ENCODE results near the gene VWA3B. TPM values are rescaled to one million over a fixed set of nuclear protein-coding genes. Genes with fewer than 3 reads are reported as not detected.
"Not testable (repeated sequence)": the region's sequence is repeated elsewhere in the genome, so short reads cannot be mapped to it uniquely, and the experiment has no call there.

Gene VWA3B
- total RNA-seq, 1 donor from 2014 or later = not detected

DNA sequence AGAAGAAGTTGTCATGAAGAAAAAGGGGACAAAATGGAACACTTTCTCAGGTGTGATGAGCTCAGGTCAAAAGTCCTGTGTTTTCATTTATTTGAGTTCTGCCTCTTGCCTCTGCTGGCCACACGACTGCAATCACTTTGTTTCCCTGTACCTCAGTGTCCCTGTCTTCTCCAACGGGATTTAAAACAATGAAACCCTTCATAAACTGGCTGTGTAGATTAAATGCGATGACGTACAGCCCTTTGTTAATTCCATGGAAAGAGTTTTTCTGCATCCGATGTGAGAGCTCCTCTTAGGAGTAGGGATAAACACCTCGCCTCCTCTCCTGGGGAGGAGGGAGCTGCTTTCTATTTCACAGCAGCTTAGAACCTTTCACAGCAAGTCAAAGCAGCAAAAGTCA is 207.7 kb downstream of the VWA3B start:
- peak; percentile 10 for DNase-seq (ENCODE audit: extremely low read depth, low read depth, low spot score)

DNA sequence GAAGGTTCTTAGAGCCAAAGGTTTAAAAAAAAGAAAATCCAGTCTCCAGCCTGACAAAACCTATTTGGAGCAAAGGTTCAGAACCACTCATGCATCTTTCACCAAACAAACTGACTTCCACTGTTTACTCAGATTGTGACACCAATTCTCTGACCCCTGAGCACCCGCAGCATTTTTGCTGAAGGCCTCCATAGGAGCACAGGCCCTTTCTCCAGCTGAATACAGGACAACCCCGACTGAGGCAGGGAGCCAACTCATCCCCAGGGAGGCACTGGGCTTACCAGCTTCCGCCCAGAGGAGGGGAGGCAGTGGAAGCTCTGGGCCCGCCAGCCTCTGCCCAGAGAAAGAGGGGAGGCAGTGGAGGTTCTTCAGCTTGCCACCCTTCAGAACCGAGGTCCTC is 208.3 kb downstream of the VWA3B start:
- no peak for DNase-seq (ENCODE audit: extremely low read depth, low read depth, low spot score)

DNA sequence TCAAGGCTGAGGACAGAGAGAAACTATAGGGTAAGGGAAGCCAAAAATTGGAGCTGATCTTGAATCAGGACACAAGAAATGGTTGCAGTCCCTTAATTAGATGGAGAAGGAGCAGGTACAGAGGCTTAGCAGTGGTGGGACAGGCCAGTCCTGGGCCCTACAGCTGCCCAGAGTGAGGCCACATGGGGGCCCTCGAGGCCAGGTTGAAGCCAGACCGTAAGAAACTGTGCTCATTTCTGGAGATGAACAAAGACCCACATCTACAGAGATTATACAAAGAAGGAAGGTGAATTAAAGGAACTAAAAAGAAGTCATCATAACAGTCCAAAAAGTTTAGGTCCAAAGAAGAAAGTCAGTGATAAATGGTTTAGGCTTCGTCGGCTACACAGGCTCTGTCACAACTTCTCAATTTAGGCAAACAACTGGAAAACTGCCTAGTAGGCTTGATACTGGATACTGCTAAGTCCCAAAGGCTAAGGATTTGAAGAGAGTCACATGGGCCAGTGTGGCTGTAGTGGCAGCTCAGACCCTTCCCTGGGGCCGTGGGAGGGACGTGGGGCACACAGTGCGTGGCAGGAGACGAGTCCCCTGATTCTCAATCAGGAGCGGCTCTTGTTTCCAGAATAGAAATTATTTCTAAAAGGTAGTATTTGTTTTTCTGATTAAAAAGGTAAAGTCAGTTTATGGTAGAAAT is 208.9 kb downstream of the VWA3B start:
- no peak for DNase-seq (ENCODE audit: extremely low read depth, low read depth, low spot score)

DNA sequence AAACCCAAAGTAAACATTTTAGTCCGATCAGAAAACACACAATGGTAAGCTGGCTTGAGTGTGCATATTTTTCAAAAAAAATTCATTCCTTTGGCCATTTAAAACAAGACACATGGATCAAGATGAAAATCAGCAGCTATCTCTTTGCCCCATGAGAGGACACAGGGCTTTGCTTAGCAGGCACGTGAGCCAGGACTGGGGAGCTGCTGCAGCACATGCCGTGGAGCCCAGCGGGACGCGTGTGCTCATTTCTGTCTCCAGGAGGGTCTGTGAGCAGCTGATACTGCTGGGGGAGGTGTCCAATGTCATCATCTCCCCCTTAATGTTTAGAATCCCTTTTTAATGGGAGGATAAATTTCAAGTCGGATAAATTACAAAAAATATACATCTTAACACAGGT is 209.5 kb downstream of the VWA3B start:
- no peak for DNase-seq (ENCODE audit: extremely low read depth, low read depth, low spot score)

DNA sequence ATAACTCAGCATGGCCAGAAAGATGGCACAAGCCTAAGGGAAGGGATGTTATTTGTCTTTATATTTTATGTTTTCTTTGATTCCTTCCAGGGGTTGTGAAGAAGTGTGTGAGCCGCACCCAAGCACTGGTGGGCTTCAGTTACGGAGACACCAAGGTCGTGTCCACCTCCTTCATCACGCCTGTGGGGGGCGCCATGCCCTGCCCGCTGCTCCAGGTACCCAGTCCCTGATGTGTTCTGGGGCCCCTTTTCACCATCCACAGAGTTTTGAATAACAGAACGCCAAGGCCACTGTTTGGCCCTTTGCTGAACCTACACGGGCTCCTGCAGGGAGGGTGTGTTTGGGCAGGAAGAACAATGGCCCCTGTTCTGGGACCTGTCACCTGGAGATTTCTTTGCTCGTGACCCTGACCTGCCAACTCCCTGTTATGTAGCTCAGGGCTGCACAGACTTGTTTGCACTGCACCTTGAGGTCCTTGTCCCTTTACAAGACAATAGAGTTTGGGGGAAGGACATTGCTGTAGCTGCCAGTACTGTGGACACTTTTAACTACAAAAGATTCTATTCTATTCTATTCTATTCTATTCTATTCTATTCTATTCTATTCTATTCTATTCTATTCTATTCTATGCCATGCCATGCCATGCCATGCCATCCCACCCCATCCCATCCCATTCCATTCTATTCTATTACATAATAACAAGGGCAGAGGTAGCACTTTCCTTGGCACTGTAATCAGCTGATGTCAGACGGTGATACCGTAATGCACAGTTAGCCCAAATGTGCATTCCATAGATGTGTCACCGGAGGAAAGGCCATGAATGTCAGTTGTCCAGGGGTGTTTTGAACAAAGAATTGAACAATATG is 211.1 kb downstream of the VWA3B start:
- no peak for DNase-seq (ENCODE audit: extremely low read depth, low read depth, low spot score)

DNA sequence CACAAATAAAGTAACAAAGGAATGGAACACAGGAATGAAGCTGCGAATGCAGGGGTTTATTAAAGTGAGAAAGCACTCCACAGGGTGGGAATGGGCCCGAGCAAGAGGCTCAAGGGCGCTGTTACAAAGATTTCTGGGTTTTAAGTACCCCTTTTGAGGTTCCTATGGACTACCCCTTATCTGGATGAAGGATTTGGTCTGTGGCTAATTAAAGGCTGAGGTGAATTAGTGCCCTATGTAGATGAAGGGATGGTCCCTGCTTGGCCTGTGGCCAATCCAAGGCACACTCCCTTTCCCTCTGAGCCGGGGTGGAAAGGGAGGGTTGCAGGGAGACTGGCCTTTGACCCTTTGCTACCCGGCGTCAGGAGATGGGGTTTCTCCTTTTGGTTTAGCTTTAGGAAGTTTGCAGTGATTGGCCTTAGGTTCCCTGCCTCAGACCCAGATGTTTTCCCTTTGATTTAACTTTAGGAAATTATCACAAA is 211.8 kb downstream of the VWA3B start:
- no peak for DNase-seq (ENCODE audit: extremely low read depth, low read depth, low spot score)

DNA sequence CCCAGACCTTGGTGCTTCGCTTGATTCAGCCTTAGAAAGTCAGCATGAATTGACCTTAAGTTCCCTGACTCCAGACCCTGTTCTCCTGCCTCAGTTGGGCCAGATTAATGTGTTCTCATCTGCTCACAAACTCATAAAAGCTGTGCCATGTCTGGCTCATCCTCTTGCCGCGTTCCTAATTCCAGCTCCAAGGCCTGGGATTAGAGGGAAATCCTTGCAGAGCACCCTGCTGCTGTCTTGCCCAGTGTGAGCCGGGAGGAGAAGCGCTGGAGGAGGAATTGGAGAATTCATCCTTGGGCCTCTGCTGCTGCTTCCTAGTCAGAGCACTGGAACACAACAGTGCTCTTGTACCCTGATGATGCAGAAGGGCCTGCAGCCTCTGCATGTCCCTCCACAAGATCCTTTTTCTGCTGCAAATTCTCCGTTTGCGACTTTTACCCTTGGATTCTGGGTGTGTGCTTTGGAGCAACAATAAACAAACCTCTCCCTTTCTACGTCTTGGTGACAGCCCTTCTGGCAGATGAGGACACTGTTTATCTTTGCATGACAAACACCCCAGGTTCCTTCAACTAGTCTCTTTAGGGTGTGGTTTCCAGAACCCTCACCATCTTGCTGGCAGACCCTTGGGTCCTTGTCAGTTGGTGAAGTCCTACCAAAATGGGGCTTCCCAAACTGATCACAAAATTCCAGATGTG is 212.4 kb downstream of the VWA3B start:
- no peak for DNase-seq (ENCODE audit: extremely low read depth, low read depth, low spot score)

DNA sequence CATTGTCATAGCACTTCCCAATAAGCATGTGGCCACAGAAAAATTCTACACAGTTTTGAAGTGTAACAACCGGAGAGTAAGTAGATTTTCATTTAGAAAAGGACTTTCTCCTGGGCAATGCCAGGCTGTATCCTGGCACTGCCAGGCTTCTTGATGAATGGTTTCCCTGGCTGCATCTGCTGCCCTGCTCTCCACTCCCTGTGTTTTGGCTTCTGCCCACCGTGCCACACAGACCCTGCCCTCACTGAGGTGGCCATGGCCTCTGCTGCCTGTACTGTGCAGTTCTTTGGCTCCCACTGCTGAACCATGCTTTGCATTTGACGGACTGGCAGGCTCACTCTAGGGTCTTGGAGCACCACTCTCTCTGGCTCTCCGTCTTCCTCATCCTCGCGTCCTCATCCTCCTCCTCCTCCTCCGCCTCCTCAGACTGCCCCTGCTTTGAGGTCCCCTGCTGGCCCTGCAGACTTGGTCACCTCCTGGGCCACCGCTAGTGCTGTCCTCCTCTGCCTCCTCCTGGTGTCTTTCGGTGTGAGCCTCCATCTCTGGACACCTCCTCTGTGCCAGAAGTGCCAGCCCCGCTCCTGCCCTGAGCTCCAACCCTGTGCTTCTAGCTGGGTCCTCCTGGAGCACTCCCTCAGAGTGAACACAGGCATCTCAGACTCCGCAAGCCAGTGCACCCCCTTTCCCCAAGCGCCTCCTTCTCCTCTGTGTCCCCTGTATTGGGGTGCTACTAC is 213.3 kb downstream of the VWA3B start:
- no peak for DNase-seq (ENCODE audit: extremely low read depth, low read depth, low spot score)

DNA sequence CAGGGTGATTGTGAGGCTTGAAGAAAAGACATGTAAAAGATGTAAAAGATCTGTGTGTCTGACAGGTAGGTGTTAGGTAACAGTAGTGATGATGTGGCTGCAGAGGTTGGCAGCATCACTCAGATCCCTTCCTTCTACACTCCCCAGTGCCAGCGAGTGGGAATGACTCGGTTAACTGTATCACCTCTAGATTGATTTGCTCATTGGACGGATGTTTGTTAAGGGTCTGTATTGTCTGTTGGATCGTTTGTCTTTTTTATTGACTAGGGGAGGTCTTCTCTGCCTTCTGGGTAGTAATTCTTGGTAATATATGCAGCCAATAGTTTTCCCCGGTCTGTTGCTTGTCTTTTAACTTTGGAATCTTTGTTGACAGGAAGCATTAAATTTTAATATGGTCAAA is 214.5 kb downstream of the VWA3B start:
- DNase-seq (ENCODE audit: extremely low read depth, low read depth, low spot score) = no peak

DNA sequence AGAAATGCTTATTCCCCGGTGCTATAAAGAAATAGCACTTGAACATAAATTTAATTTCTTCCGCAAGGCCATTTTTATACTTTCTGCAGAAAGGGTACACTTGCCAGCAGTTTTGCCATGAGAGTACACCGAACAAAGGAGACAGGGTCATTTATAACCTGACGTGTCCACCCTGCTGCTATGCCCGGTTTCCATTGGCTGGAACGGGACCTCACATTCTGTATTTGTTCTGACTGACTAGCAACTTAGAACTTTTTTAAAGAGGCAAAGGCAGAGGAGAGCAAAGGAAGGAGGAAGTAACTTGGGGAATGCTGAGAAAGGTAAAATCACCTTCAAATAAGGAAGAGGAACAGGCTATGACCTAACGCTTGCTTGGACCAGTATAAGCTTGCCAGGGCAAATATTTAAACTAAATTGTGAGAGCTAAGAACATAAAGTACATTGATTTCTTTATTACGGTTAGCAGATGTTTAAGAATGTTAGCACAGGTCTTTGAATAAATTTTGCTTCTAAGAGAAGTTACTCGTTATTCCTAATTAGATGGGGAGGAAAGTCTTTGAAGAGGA is 220.2 kb downstream of the VWA3B start:
- DNase-seq (ENCODE audit: extremely low read depth, low read depth, low spot score) = not testable (repeated sequence)

DNA sequence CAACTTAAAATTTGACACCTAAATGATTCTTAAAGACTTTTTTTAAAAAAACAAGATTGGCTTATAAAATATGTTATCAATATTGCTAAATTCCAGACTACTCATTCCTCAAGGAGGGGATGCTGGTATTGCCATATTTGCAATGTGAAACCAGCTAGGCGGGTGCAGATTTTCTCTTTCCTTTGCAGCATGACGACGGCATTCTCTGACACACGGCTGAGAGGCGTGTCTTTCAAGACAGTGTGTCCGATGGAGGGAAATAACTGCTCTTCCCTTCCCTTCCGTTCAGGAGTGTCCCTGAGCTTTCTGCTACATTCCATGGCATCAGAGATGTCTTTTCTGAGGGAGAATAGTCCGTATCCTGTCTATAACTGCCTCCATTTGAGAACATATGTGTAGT is 221.1 kb downstream of the VWA3B start:
- no peak for DNase-seq (ENCODE audit: extremely low read depth, low read depth, low spot score)

DNA sequence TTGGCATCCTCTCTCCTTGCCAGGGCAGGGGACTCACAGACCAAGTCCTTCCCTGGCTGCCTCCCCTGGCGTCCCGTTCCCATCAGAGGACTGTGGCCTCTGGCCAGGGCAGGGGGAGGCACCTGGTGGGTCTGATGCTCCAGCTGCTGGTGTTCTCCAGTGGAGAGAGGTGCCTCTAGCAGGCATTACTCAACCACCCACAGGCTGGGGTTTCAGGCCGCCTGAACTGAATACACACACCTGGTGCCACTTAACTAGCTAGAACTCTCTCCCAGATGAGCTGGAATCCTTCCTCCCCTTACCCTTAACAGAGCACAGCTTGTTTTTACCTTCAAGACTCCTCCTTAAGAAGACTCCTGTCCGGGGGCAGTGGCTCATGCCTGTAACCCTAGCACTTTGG is 221.6 kb downstream of the VWA3B start:
- no peak for DNase-seq (ENCODE audit: extremely low read depth, low read depth, low spot score)

DNA sequence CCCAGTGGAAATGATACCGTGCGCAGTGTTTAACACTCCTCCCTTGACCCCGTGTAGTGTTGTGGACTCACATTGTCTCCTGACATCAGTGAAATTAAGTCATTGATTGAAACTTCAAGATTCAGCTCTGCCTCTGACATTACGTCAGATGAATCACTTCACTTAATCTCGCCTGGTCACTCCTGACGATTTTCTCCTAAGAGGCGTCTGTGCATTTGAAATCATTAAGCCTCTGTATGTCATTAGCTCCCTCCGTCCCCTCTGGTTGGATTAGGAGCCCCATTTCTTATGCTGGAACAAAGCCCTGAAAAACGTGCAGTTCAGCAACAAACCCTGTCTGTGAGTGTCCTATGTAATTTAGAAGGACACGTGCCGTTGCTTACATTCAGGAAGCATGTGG is 222.6 kb downstream of the VWA3B start:
- no peak for DNase-seq (ENCODE audit: extremely low read depth, low read depth, low spot score)

DNA sequence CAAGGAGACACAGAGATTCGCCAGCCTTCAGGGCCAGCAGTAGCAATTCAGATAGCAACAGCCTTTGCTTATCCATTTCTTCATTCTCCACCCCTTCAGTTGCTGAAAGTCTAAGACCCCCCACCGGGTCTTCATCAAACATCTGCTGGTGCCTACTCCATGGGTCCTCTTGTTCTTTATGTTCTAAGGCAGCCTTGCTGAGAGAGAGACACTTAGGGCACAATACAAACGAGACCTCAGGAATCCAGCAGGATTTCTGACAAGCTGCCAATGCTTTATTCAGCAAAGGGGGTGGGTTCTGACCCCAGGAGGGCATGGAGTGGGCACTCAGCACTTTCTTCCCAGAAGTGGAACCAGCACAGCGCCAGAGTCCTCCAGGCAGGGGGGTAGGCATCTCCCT is 223.0 kb downstream of the VWA3B start:
- DNase-seq (ENCODE audit: extremely low read depth, low read depth, low spot score) = no peak

DNA sequence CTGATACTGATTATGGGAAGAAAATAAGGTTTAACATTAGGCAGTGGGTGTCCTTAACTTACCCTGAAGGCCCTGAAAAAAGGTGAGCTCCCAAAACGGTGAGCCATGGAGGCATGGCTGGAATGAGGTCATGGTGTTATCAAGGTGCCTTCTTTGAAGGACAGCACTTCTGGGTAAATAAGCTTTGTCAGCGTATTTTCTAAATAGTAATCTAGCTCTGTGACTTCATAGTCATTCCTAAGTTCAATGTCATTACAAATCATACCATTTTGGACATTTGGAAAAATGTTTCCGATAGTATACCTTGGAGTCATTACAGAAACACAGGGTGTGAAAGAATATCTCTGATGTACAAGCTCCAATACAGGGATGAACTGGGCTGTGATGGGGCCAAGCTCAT is 224.1 kb downstream of the VWA3B start:
- no peak for DNase-seq (ENCODE audit: extremely low read depth, low read depth, low spot score)

DNA sequence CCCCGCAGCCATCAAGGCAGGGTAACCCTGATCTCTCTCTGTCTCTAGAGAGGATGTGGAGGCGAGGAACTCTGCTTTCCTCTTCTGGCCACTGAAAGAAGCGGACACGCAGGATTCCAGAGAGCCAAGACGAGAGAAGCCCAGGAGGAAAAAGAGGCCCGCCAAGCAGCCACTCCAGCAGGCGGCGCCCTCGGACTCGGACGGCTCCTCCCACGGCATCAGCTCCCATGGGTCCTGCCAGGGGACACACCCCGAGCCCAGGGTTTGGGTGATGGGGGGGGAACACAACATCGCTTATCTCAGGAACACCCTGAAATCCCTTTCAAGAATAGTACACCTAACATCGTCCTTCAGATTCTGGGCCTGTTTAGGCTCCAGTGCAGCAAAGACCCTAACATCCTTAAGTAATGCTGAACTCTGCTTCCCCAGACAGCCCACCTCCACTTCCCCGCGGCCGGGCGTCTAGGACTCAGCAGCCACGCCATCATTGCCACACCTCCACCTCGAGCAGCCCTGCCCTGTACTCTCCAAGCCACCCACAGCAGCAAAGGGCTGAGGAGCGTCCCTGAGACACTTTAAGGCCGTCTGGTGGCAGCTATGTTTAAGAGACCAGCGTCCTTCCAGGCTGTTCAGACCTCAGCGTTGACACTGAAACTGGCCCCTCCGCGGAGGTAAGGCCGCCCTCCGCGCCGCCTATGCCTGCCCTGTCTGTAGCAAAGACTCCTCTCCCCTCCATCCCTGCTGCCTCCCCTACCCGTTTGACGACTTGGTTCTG is 225.0 kb downstream of the VWA3B start:
- DNase-seq (ENCODE audit: extremely low read depth, low read depth, low spot score) = no peak

DNA sequence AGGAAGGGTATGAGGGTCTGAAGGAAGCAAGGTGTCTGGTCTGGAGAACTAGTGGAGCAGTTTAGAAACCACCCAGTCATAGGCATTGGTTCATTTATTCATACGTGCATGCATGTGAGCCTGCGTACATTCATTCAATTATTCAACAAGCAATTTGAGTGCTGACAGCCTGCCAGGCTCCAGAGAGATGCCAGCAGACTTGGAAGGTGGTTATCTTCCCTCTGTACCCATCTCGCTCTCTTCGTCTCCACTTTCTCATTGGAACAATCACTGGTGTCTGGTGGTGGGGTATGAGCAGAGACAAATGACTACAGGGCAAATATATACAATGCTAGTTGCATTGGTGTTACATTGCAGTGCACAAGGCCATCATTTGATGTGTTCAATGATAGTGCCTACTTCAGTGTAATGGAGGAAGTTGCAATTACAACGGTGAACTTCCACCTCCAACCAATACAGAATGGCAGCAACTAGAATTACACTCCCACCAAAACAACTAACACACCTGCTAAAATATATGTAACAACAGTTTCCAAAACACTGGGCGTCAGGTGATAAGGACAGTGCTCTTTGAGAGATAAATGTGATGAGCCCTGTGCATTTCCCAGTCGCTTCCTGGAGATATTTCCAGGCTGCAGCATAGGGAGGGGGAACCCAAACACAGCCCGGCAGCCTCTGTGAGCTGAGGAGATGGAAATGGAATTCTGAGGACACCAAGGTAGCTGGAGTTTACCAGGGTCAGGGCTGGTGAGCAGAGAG is 226.7 kb downstream of the VWA3B start:
- DNase-seq (ENCODE audit: extremely low read depth, low read depth, low spot score) = no peak

DNA sequence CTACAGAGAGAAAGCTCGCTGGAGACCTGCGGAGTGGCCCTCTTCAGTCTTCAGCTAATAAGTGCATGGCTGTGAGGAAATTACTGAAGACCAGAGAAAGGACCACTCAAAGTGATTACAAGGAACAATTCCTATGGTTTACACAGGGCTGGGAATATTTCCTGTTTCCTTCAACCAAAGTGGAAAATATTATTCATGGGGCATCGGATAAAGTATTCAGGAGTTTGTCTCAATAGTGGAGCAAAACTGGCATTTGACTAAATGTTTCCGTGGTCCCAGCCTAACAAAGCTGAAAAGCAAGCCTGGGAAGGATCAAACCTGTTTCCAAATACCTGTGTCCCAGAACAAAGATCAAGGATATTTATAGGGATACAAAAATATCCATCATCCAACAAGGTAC is 227.3 kb downstream of the VWA3B start:
- no peak for DNase-seq (ENCODE audit: extremely low read depth, low read depth, low spot score)

DNA sequence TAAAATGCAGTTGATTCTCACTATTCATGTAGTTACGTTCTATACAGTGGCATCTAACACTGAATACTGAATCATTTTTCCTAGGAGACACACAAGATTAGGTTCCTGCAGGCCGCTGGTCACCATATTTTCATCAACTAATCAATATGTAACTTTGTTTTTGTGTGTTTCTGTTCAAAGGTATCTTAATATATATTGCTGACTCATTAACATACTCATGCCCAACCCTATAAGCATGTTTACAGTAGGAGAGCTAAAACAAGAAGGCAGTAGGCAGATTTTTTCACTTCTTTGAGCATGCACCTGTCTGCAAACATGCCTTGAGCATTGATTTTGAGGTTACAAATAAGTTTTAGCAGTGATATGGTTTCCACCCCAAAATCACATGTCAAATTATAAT is 229.0 kb downstream of the VWA3B start:
- no peak for DNase-seq (ENCODE audit: extremely low read depth, low read depth, low spot score)
